Mucosa of descending colon (tissue), 3 donors: Measurements from ENCODE around the gene RBM33. TPM values are rescaled to one million over a fixed set of nuclear protein-coding genes. Genes with fewer than 3 reads are reported as not detected.
A peak's percentile ranks its signal among the peaks of the same experiment; 100 is the strongest.

Experiments
- ATAC-seq: fragments of 200-7000 bp; cut with Tn5 transposase; one replicate; pipeline ENCODE4 v1.9.1; 2020; ENCODE audit warnings: mild to moderate bottlenecking, moderate library complexity
- DNase-seq, 3 donors: peaks; one replicate each; pipeline ENCODE4 v3.0.0-alpha.2; 2020
- H3K36me3 ChIP-seq: fragments of 200-600 bp; one replicate; pipeline ENCODE4 v1.8.0; 2021; ENCODE audit warnings: low read depth, mild to moderate bottlenecking
- H3K4me1 ChIP-seq: fragments of 200-600 bp; one replicate; pipeline ENCODE4 v1.8.0; 2021; ENCODE audit warnings: low read depth, mild to moderate bottlenecking
- H3K4me3 ChIP-seq: fragments of 200-600 bp; one replicate; pipeline ENCODE4 v1.8.0; 2021; ENCODE audit warnings: mild to moderate bottlenecking
- H3K9me3 ChIP-seq: fragments of 200-600 bp; one replicate; pipeline ENCODE4 v1.8.0; 2021; ENCODE audit warnings: mild to moderate bottlenecking
- intact Hi-C, 2 donors: fragments of 100-400 bp; cut with DNase I in 1 of 2; cut with micrococcal nuclease in 1 of 2; formaldehyde crosslinking; loops; one replicate each; pipeline versions ENCODE4 v1.11.0 to v1.11.1; 2022; cut with DNase I, micrococcal nuclease
- total RNA-seq, 3 donors: library from RNA; stranded (reverse); fragmentation: NEBNext Ultra II Directional in 2 of 3; extraction: Animal tissue kit (Norgen Biotek cat#: 25700) in 2 of 3; gene quantifications; one replicate each; pipeline versions ENCODE4 v1.2.1 to v1.2.4, GENCODE V29; 2021 to 2023
- TF ChIP-seq, protein P1 (sequence below): fragments of 200-600 bp; IDR thresholded peaks from one replicate; pipeline ENCODE4 v1.8.0; 2022; ENCODE audit warnings: antibody characterized with exemption, mild to moderate bottlenecking
- donor health status: DM: no; HTN: no; CAD: no; lungs with moderate emphysema.
- donor health status: DM: no; HTN: no; CAD: no.
- donor health status: DM: no; HTN: yes; CAD: no.

Gene RBM33
- total RNA-seq, 3 donors from 2014 or later, result 59.9 to 75.8 (median 69.8) TPM

DNA sequence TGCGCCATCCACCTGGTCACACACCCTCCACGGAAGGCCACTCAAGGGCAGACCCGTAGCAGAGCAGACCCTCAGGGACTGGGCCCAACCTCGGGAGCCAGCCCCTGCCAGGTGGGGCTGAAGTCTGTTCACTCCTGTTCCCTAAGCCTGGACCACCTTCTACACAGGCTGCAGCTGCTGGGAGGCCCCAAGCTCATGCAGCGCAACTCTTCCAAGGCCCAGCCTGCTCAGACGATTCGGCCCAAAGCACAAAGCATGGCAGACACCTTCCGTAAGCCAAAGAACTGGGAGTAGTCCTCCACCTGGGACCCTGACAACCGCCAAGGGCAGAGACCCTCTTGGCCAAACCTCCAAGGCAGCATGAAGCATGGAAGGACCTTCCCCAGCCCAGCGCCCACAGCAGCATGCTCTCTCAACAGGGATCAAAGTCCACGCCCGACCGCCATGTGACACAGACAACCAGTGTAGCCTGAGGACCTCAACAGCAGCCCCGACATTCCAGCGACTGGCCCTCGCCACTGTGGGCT is 156.3 kb downstream of the RBM33 start:
- TF ChIP-seq, protein P1, sequence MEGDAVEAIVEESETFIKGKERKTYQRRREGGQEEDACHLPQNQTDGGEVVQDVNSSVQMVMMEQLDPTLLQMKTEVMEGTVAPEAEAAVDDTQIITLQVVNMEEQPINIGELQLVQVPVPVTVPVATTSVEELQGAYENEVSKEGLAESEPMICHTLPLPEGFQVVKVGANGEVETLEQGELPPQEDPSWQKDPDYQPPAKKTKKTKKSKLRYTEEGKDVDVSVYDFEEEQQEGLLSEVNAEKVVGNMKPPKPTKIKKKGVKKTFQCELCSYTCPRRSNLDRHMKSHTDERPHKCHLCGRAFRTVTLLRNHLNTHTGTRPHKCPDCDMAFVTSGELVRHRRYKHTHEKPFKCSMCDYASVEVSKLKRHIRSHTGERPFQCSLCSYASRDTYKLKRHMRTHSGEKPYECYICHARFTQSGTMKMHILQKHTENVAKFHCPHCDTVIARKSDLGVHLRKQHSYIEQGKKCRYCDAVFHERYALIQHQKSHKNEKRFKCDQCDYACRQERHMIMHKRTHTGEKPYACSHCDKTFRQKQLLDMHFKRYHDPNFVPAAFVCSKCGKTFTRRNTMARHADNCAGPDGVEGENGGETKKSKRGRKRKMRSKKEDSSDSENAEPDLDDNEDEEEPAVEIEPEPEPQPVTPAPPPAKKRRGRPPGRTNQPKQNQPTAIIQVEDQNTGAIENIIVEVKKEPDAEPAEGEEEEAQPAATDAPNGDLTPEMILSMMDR, result no peak
- ATAC-seq, result no peak
- Histone ChIP-seq H3K4me3 (no peak overlapping the region), H3K9me3 (no peaks in the 10 kb centered on the region), H3K36me3 (no peaks in the 10 kb centered on the region), H3K4me1 (peaks cover 18% of the 10 kb centered on the region)
- DNase-seq, result peak in 1 of 3 donors; percentile 40
- intact Hi-C loops, result loop anchor here in 1 of 2 donors (10.0 kb wide), 1 partner anchor 1024 kb away; no protein-coding TSS in a partner anchor

DNA sequence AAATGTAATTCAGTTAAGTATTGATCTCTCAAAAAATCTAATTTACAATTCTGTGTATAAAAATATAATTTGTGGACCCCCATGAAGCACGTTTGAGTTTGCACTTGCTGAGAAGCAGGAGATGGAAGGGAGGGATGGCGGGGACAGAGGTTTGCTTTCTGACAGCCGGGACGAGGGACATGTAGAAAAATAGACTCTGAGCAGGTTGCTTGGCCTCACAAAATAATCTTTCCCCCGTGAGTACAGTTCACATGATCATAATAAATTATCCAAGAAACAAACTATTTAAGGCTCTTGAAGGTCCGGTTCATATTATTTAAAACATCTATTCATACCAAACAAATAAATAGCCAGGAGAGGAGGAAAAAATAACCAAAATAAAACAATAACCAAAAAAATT is 157.8 kb downstream of the RBM33 start:
- no peak for ATAC-seq
- H3K4me1 ChIP-seq, result peaks cover 21% of the 10 kb centered on the region
- H3K9me3 ChIP-seq, result no peaks in the 10 kb centered on the region
- intact Hi-C loops, result loop anchor here in 1 of 2 donors (10.0 kb wide), 1 partner anchor 1023 kb away; no protein-coding TSS in a partner anchor
- no peak overlapping the region for H3K4me3 ChIP-seq
- DNase-seq, result no peak
- no peaks in the 10 kb centered on the region for H3K36me3 ChIP-seq
- TF ChIP-seq, protein P1, result no peak

DNA sequence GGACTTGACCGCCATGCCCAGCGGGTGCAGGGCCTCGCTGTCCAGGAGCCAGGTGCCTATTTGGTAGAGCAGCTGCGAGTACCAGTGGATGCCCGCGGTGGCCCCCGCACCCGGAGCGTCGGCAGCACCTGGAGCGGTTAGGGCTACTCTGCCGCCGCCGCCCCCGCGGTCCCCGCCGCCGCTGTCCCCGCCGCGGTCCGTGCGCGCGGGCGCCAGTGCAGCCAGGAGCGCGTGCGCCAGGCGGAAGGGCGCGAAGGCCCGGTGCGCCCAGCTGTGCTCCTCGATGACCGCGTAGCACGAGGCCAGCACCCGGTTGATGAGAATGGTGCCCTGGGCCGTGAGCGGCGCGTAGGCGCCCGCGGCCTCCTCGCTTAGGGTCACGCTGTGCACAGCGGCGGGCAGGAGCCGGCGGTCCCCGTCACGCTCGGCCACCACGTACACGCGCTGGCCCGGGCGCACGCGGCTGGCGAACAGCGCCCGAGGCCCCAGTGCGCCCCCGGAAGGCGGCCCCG is 158.5 kb downstream of the RBM33 start:
- peak in 2 of 3 donors; percentile 29 to 39 for DNase-seq
- TF ChIP-seq, protein P1, result no peak
- intact Hi-C loops, result loop anchor here in 1 of 2 donors (10.0 kb wide), 1 partner anchor 1022 kb away; no protein-coding TSS in a partner anchor
- H3K4me1 ChIP-seq, result peaks cover 21% of the 10 kb centered on the region
- H3K9me3 ChIP-seq, result no peaks in the 10 kb centered on the region
- no peaks in the 10 kb centered on the region for H3K36me3 ChIP-seq
- H3K4me3 ChIP-seq, result no peak overlapping the region
- ATAC-seq, result no peak

DNA sequence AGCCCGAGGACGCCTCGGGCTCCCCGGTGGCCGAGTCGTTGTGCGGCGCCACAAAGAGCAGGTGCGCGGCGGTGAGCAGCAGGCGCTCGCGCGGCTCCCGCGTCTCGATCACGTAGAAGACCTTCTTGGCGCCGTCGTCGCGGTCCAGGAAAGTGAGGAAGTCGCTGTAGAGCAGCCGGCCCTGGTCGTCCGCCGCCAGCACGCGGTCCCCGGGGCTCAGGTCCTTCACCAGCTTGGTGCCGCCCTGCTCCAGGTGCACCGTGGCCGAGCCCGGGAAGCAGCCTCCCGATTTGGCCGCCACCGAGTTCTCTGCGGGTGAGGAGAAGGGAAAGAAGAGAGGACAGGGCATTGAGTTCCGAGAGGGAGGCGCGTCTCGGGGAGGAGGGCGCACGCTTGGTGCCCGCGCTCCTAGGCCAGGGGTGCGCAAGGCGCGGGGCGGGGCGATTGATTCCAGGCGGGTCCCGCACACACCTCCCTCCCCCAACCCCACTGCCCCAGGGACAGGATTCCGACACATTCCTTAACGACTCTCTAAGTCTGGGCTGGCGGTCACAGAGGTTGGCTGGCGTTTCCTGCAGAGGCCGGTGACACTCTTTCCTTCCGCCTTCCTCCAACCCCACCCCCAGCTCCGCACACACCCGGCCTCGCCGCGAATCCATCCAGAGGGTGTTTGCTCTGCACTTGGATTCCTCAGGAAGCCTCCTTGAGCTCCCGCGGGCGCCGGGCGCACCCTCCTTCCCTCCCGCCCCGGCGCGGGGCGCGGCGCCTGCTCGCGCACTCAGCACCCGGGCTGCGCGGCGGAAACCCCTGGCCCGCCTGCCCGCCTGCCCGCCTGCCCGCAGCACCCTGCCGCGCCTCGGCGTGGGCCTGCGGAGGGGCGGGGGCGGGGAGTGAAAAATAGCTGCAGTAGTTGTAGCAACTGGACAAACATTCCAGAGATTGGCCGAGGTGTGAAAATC is 159.2 kb downstream of the RBM33 start:
- intact Hi-C loops, result loop anchor here in 1 of 2 donors (10.0 kb wide), 1 partner anchor 1021 kb away; no protein-coding TSS in a partner anchor
- TF ChIP-seq, protein P1, result no peak
- no peak overlapping the region for H3K4me3 ChIP-seq
- peaks cover 21% of the 10 kb centered on the region for H3K4me1 ChIP-seq
- peak; percentile 83 to 89 (median 87) for DNase-seq
- H3K9me3 ChIP-seq, result no peaks in the 10 kb centered on the region
- H3K36me3 ChIP-seq, result no peaks in the 10 kb centered on the region
- peak; percentile 78 for ATAC-seq

DNA sequence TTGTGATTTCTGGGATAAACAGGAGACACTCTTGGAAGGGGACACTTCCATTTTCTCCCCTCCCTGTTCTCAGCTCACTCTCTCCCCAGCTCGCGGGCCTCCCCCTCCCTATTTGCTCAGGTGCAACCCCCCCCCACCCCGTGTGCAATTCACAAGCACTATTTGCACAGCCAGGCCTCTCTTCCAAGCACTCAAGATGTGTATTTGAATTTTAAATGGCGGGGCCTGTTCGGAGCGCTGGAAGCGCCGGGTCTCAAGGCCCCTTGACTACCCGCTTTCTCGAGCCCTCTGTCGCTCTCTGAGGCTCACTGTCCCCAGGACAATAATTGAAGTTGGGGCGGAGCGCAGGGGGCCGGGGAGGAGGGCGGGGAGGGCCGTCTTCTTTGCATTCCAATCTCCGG is 160.0 kb downstream of the RBM33 start:
- peaks cover 21% of the 10 kb centered on the region for H3K4me1 ChIP-seq
- intact Hi-C loops, result loop anchor here in 1 of 2 donors (10.0 kb wide), 1 partner anchor 1020 kb away; no protein-coding TSS in a partner anchor
- H3K36me3 ChIP-seq, result no peaks in the 10 kb centered on the region
- TF ChIP-seq, protein P1, result no peak
- DNase-seq (peak in 1 of 3 donors; percentile 22), ATAC-seq (no peak)
- no peaks in the 10 kb centered on the region for H3K9me3 ChIP-seq
- H3K4me3 ChIP-seq, result no peak overlapping the region
